RWPE1 (cell line): ENCODE data around the gene WRNIP1.
"Not testable (repeated sequence)": the region's sequence is repeated elsewhere in the genome, so short reads cannot be mapped to it uniquely, and the experiment has no call there.

Experiments
- CTCF ChIA-PET: fragments of 350-600 bp; sonication (Branson Sonifier 250); formaldehyde crosslinking; extraction: SDS; loops from one replicate; lab custom pipeline; 2021; lab: Yijun Ruan, JAX
- POLR2A ChIA-PET: fragments of 400-600 bp; formaldehyde crosslinking; extraction: SDS; loops from one replicate; lab custom pipeline; 2020; ENCODE audit warnings: antibody characterized with exemption; ENCODE audit not compliant: low non-redundant PET; lab: Yijun Ruan, JAX
- DNase-seq: peaks from one replicate; pipeline ENCODE4 v3.0.0; 2012; ENCODE audit warnings: low spot score
- H3K27ac ChIP-seq: fragments of 450-650 bp; 2 replicates; pipeline ENCODE4 v1.5.1; 2017
- TF ChIP-seq, protein P1 (sequence below): fragments of 450-650 bp; conservative IDR thresholded peaks from 2 replicates; pipeline ENCODE4 v1.5.1; 2017; ENCODE audit warnings: low read depth, mild to moderate bottlenecking

WRNIP1 gene

GRCh38 chr6:2797564-2798031, 32.4 kb downstream of the WRNIP1 start:
- TF ChIP-seq, protein P1, sequence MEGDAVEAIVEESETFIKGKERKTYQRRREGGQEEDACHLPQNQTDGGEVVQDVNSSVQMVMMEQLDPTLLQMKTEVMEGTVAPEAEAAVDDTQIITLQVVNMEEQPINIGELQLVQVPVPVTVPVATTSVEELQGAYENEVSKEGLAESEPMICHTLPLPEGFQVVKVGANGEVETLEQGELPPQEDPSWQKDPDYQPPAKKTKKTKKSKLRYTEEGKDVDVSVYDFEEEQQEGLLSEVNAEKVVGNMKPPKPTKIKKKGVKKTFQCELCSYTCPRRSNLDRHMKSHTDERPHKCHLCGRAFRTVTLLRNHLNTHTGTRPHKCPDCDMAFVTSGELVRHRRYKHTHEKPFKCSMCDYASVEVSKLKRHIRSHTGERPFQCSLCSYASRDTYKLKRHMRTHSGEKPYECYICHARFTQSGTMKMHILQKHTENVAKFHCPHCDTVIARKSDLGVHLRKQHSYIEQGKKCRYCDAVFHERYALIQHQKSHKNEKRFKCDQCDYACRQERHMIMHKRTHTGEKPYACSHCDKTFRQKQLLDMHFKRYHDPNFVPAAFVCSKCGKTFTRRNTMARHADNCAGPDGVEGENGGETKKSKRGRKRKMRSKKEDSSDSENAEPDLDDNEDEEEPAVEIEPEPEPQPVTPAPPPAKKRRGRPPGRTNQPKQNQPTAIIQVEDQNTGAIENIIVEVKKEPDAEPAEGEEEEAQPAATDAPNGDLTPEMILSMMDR = no peak
- CTCF ChIA-PET = interaction anchor here (0.7 kb wide), 1 partner anchor 20 kb away, joined by 3 read pairs; no protein-coding TSS in a partner anchor
- POLR2A ChIA-PET = no interaction called here
- DNase-seq = no peak
- H3K27ac ChIP-seq = no peak overlapping the region

- DNase-seq = no peak
- POLR2A ChIA-PET = no interaction called here
- TF ChIP-seq, protein P1 = no peak
- CTCF ChIA-PET = no interaction called here
- no peak overlapping the region for H3K27ac ChIP-seq
Measured at GRCh38 chr6:2798586-2799134, 33.5 kb downstream of the WRNIP1 start.

DNA sequence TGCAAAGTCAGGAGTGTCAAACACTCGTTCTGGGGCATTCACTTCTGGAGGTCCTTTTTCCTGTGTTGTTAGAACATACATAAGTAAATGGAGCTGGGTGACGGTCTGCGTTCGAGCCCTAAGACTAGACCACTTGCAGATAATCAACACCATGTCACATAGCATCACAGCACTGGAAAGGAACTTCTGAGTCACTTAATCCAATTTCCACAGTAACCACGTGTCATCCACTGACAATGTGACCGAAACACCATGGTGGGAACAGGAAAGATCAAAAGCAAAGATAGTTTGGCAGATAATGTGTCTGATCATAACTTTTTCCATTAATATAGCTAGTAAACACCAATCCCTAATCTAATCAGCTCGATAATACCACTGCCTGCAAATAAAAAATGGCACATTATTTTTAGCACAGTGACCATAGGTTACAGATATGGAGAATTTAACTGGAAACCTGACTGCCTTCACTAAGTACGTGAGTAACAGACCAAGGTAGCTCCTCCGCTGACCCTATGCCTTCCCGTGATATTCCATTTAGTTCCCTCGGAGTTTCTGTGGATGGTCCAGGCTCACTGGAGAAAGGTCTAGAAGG, 34.8 kb downstream of the WRNIP1 start:
- ChIA-PET POLR2A (no interaction called here), CTCF (no interaction called here)
- TF ChIP-seq, protein P1 = no peak
- DNase-seq = no peak
- no peak overlapping the region for H3K27ac ChIP-seq

DNA sequence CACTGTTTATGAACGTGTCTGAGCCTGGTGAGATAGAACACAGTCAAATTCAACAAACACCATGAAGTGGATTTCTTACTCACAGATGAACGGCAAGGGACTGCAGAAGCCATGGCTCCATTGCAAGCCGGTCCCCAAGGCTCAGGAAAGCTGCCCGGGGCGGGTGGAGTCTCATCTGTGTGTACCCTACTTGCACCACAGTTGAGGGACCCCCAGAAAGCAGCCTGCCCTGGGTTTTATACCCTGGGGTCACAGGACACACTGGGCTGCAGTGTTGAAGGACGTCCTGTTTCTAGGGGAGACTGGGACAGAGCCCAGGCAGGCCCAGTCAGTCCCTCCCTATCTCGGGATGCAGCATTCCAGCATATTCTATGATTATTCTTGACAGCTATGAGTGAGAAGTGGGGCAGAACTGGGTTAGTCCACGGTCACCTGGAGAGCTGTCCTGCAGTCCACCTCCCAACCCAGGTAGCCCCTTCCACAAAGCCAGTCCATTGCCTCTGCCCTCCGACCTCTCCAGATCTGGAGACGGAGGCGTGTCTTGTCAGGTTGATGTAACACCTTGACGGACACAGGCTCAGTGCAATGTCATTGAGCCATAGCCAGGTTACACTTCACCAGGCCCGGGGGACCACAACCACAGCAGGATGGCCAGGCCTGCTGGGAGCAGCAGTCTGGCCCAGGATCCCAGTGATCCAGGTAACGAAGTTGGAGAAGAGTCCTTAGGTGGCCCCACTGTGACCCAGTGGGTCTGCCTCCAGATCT, 35.5 kb downstream of the WRNIP1 start:
- no peak overlapping the region for H3K27ac ChIP-seq
- POLR2A ChIA-PET = no interaction called here
- CTCF ChIA-PET = no interaction called here
- DNase-seq = no peak
- TF ChIP-seq, protein P1 = no peak

GRCh38 chr6:2801687-2802086, 36.5 kb downstream of the WRNIP1 start:
- DNase-seq, H3K27ac ChIP-seq, POLR2A ChIA-PET, CTCF ChIA-PET: not testable (repeated sequence)

GRCh38 chr6:2802521-2803060, 37.4 kb downstream of the WRNIP1 start:
- POLR2A ChIA-PET = no interaction called here

More at GRCh38 chr6:2802521-2803060, 37.4 kb downstream of the WRNIP1 start:
- DNase-seq = no peak
- H3K27ac ChIP-seq = no peak overlapping the region
- TF ChIP-seq, protein P1 = no peak
- CTCF ChIA-PET = no interaction called here
